Islet of Langerhans (tissue), 1 donor: ENCODE measurements around the gene RNASE1.
"Not testable (repeated sequence)": the region's sequence is repeated elsewhere in the genome, so short reads cannot be mapped to it uniquely, and the experiment has no call there.

Source experiments
- FAIRE-seq: peaks from one replicate; lab custom pipeline; 2011; peaks lifted over from hg19 to GRCh38; lab: Jason Lieb, UNC

The RNASE1 gene

GRCh38 chr14:20802341-20803084, at the start of gene RNASE1:
TSS of gene RNASE1 (minus strand) at chr14:20802844. CDS start at chr14:20802068, 776 bp downstream.
- FAIRE-seq: no peak

DNA sequence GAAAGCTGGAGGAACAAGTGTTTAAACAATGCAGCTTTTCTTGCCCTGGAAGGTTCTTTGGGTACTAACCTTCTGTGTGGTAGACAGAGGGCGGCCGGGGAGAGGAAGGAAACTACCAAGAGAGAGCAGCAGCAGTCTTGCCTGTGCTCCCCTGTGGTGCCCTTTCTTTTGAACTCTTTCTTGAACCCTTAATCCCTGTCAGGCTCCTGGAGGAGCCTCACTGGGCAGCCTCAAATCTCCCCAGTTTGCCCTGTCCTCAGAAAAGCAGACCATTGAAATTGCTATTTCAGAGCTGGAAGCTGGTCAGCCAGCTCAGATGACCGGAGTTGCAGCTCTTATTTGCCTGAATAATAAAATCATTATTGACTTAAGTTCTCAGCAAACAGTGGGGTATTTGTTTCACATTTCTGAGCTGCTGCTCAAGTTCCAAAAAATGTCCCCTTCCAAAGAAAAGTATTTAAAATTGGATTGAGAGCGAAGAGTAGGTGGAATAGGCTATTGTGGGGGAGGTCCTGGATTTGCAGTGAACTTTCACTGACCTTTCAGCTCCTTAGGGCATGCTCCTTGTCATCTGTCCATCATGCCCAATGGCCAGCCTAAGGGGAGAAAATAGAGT, 46.4 kb upstream of the RNASE1 start:
- FAIRE-seq: no peak

- FAIRE-seq: no peak
These were observed 45.8 kb upstream of the RNASE1 start for GRCh38 chr14:20848316-20848954.

DNA sequence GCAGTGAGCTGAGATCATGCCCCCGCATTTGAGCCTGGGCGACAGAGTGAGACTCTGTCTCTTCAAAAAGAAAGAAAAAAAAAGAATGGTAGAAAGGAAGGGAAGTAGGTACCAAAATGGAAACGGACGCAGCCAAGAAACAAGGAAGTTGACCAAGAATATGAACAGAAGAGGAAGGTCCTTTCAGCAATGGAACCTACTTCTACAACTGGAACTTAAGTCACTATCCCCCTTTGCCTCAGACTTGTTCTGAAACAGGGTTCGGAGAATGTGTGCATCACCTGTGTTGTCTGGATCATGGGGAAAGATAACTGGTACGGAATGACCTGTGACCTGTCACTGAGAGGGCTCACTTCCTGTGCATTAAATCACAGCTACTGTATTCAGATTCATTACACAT, 43.9 kb upstream of the RNASE1 start:
- no peak for FAIRE-seq

- FAIRE-seq: no peak
These were observed 38.5 kb upstream of the RNASE1 start for GRCh38 chr14:20841096-20841495.

DNA sequence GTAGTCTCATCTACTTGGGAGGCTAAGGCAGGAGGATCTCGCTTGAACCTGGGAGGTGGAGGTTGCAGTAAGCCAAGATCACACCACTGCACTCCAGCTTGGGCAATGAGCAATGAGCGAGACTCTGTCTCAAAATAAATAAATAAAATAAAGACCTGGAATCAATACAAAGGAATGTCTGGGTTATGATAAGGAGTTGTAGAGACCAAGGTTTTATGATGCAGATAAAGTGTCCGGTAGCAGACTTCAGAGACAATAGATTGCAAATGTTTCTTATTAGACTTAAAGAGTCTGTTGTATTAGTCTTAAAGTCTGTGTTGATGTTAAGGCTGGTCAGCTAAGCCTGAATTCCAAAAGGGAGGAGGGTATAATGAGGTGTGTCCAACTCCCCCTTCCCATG, 35.2 kb upstream of the RNASE1 start:
- FAIRE-seq: no peak

GRCh38 chr14:20836668-20837338, 34.2 kb upstream of the RNASE1 start:
- FAIRE-seq: no peak

DNA sequence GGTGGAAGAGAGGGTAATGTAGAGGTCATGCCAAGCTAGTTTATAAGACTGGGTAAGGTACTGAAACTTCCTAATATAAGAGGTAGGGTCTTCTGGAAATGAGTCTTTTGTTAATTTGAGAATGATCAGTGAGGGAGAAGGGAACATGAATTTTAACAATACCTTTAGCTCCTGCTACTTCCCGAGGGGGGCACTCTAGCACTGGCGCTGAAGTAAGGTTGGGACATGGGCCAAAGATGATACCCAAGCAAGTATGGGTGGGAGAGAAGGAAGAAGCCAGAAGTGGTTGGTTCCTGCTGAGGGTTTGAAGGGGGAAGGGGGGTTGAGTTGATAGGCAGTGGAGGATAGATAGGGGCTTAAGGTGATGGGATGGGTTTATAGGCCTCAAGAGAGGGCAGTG, 32.3 kb upstream of the RNASE1 start:
- no peak for FAIRE-seq

- no peak for FAIRE-seq
These were observed 28.2 kb upstream of the RNASE1 start for GRCh38 chr14:20830831-20831230.

- not testable (repeated sequence) for FAIRE-seq
These were observed 25.5 kb upstream of the RNASE1 start for GRCh38 chr14:20828024-20828694.

GRCh38 chr14:20827326-20827725, 24.7 kb upstream of the RNASE1 start:
- FAIRE-seq: no peak

GRCh38 chr14:20826666-20827065, 24.0 kb upstream of the RNASE1 start:
- not testable (repeated sequence) for FAIRE-seq

DNA sequence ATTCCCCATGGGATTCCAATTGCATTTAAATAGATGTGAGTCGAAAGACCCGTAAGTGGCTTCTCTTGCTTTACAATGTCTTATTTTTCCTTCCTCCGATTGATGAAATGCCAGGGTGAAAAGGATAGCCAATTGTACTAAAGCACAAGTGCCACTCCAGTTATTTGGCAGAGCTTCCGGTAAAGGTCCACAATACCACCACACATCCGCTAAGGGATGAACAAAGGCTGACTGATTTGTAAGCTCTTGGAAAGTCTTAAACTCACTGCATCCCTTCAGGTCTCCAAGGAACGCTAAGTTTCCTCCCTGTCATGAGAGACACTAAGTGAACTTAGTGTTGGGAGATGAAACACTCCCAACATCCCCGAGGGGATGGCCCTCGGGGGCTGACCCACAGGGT, 21.2 kb upstream of the RNASE1 start:
- no peak for FAIRE-seq

DNA sequence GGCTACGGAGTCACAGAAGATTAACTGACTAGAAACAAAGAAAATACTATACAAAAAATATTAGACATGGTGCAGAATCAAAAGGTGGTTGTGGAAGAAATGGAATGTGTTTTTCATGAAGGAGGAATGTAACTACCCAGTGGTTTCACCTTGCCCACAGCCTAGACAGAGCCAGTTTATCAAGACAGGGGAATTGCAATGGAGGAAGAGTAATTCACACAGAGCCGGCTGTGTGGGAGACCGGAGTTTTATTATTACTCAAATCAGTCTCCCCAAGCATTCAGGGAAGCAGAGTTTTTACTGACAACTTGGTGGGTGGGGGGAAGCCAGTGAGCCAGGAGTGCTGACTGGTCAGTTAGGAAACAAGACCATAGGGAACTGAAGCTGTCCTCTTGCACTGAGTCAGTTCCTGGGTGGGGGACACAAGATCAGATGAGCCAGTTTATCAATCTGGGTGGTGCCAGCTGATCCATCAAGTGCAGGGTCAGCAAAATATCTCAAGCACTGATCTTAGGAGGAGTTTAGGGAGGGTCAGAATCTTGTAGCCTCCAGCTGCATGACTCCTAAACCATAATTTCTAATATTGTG, 19.0 kb upstream of the RNASE1 start:
- FAIRE-seq: not testable (repeated sequence)

- no peak for FAIRE-seq
These were observed 17.6 kb upstream of the RNASE1 start for GRCh38 chr14:20820063-20820904.

DNA sequence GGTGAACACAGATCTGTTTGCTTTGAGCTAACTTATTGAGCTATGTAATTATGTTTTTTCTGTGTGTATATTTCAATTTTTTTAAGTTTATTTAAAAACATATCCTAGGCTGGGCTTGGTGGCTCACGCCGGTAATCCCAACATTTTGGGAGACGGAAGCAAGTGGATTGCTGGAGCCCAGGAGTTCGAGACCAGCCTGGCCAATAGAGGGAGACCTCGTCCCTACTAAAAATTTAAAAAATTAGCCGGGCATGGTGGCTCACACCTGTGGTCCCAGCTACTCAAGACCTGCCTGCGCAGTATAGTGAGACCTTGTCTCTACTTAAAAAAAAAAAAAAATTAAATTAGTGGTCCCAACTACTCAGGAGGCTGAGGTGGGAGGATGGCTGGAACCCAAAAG, 16.2 kb upstream of the RNASE1 start:
- no peak for FAIRE-seq

GRCh38 chr14:20815946-20816345, 13.3 kb upstream of the RNASE1 start:
- not testable (repeated sequence) for FAIRE-seq

- FAIRE-seq: no peak
These were observed 9.6 kb upstream of the RNASE1 start for GRCh38 chr14:20811986-20812975.

DNA sequence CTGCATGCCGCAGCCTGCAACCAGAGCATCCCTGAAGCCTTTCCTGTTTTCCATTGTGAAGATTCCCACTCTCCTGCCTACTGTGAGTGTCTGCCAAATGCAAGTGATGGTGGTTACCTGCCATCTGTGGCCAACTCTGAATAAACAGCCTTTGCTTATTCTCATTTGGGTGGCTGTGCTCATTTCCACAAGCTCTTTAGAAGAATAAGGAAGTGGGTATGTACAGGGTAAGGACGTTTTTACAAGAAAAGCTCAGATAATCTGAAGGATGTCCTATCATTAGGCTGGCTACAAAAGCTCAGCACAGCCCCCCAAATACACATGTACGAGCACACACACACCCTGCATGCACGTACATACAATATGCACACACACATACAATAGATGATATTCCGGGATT, 7.3 kb upstream of the RNASE1 start:
- FAIRE-seq: no peak

DNA sequence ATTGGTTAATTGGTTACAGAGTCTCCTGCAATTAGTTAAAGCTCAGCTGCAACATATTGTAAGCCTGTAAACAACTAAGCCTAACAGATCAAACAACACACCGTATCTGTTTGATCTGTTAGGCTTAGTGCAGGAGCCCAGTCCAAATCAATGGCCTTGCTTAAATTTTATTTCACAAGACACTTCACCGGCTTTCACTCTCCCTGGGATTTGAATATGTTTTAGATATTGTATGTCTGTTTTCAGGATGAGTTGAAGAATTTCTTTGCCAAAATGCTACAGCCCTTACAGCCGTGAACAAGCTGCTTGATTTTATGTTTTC, 5.5 kb upstream of the RNASE1 start:
- FAIRE-seq: no peak
